HEK293T (cell line): ENCODE measurements around the gene GOLGB1.

Experiments used
- CTBP1 ChIP-seq: fragments of 450-650 bp; IDR thresholded peaks from 2 replicates; pipeline ENCODE4 v1.6.1; 2016; ENCODE audit warnings: borderline replicate concordance
- ELF4 ChIP-seq: fragments of 450-650 bp; IDR thresholded peaks from 2 replicates; pipeline ENCODE4 v1.6.1; 2017; ENCODE audit warnings: antibody characterized with exemption
- FOXA1 ChIP-seq: fragments of 450-650 bp; IDR thresholded peaks from 2 replicates; pipeline ENCODE4 v1.6.1; 2016; ENCODE audit warnings: mild to moderate bottlenecking
- FOXM1 ChIP-seq: fragments of 450-650 bp; IDR thresholded peaks from 2 replicates; pipeline ENCODE4 v1.6.1; 2017; ENCODE audit warnings: mild to moderate bottlenecking, borderline replicate concordance
- HDGF ChIP-seq: fragments of 450-650 bp; IDR thresholded peaks from 2 replicates; pipeline ENCODE4 v1.6.1; 2017; ENCODE audit warnings: antibody characterized with exemption, borderline replicate concordance
- SP1 ChIP-seq: fragments of 450-650 bp; IDR thresholded peaks from 2 replicates; pipeline ENCODE4 v1.6.1; 2017
- SUZ12 ChIP-seq: fragments of 450-650 bp; IDR thresholded peaks from 2 replicates; pipeline ENCODE4 v1.6.1; 2016; ENCODE audit warnings: mild to moderate bottlenecking
- TARDBP ChIP-seq: fragments of 450-650 bp; IDR thresholded peaks from 2 replicates; pipeline ENCODE4 v1.6.1; 2016
- ZNF384 ChIP-seq: fragments of 450-650 bp; IDR thresholded peaks from 2 replicates; pipeline ENCODE4 v1.6.1; 2016

DNA sequence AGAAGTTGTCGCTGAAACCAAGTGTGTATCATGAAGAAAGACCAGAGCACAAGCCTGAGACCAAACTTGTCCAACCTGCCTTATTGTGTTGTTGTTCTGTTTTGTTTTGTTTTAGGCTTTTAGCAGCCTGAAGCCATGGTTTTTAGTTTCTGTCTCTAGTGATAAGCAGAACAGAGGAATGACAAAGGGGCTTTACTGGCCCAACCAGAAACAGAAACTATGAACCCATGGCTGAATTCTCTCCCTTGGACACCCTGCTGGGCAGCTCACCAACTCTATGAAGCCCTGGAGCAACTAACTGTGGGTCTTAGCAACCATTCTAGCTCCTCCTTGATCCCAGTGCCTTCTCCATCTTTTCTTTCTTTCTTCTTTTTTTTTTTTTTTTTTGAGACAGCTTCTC is 119.2 kb downstream of the GOLGB1 start:
- TF ChIP-seq ELF4 = no peak
- no peak for TF ChIP-seq ZNF384
- no peak for TF ChIP-seq FOXA1
- TF ChIP-seq TARDBP = no peak
- TF ChIP-seq SP1 = no peak
- no peak for TF ChIP-seq CTBP1
- no peak for TF ChIP-seq SUZ12
- no peak for TF ChIP-seq FOXM1
- no peak for TF ChIP-seq HDGF
